Glutamatergic neuron (in vitro differentiated cells): ENCODE data around the gene PALD1. TPM values are rescaled to one million over a fixed set of nuclear protein-coding genes. Genes with fewer than 3 reads are reported as not detected.

Experiments used
- DNase-seq: peaks from one replicate; pipeline ENCODE4 v3.0.0; 2022
- H3K27ac Mint-ChIP-seq: one replicate; pipeline ENCODE4 v1.8.0; 2020; ENCODE audit warnings: mild to moderate bottlenecking, mixed read lengths, inconsistent platforms; ENCODE audit not compliant: unreplicated experiment
- H3K27me3 Mint-ChIP-seq: one replicate; pipeline ENCODE4 v1.8.0; 2020; ENCODE audit warnings: mild to moderate bottlenecking, moderate library complexity, mixed read lengths, inconsistent platforms; ENCODE audit not compliant: unreplicated experiment
- H3K36me3 Mint-ChIP-seq: one replicate; pipeline ENCODE4 v1.8.0; 2020; ENCODE audit warnings: mild to moderate bottlenecking, mixed read lengths, inconsistent platforms; ENCODE audit not compliant: unreplicated experiment
- H3K4me1 Mint-ChIP-seq: one replicate; pipeline ENCODE4 v1.8.0; 2020; ENCODE audit warnings: mild to moderate bottlenecking, low read depth, mixed read lengths, inconsistent platforms; ENCODE audit not compliant: unreplicated experiment
- H3K4me3 Mint-ChIP-seq: one replicate; pipeline ENCODE4 v1.8.0; 2020; ENCODE audit warnings: mild to moderate bottlenecking, mixed read lengths, inconsistent platforms; ENCODE audit not compliant: unreplicated experiment
- H3K9me3 Mint-ChIP-seq: one replicate; pipeline ENCODE4 v1.8.0; 2020; ENCODE audit warnings: mild to moderate bottlenecking, moderate library complexity, mixed read lengths, inconsistent platforms; ENCODE audit not compliant: unreplicated experiment
- total RNA-seq: library from RNA; stranded (reverse); fragmentation: NEBNext Ultra II Directional; extraction: Animal tissue kit (Norgen Biotek cat#: 25700); gene quantifications from one replicate; pipeline ENCODE4 v1.2.1, GENCODE V29; 2021; ENCODE audit not compliant: unreplicated experiment
- TF ChIP-seq, protein P1 (sequence below): fragments of 200-600 bp; sonication (generic); IDR thresholded peaks from one replicate; pipeline ENCODE4 v1.5.0; 2021; ENCODE audit not compliant: partially characterized antibody, unreplicated experiment

PALD1 gene
- total RNA-seq, 1 donor from 2014 or later, result 15.5 TPM

DNA sequence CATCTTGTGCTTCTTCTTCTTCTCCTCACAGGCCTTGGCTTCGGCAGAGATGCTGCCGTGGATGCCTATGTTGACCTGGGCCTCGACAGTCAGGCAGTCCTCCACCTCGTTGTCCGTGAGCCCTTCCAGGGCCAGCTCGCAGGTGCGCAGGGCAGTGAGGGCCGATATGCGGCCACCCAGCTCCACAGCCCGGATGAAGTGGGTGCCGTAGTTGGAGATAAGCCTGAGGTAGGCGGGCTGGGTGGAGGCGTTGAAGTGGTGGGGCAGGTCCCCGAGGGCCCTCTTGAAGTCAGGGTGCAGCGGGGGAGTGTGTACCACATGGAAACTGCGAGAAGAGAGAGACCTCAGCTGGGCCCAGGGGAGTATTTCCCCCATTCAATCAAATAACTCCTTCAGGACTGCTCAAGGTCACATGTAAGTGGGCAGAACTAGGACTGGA, 120.3 kb downstream of the PALD1 start:
- peaks cover 1% of the 10 kb centered on the region for H3K9me3 Mint-ChIP-seq
- TF ChIP-seq, protein P1, sequence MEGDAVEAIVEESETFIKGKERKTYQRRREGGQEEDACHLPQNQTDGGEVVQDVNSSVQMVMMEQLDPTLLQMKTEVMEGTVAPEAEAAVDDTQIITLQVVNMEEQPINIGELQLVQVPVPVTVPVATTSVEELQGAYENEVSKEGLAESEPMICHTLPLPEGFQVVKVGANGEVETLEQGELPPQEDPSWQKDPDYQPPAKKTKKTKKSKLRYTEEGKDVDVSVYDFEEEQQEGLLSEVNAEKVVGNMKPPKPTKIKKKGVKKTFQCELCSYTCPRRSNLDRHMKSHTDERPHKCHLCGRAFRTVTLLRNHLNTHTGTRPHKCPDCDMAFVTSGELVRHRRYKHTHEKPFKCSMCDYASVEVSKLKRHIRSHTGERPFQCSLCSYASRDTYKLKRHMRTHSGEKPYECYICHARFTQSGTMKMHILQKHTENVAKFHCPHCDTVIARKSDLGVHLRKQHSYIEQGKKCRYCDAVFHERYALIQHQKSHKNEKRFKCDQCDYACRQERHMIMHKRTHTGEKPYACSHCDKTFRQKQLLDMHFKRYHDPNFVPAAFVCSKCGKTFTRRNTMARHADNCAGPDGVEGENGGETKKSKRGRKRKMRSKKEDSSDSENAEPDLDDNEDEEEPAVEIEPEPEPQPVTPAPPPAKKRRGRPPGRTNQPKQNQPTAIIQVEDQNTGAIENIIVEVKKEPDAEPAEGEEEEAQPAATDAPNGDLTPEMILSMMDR, result no peak
- H3K27me3 Mint-ChIP-seq, result no peaks in the 10 kb centered on the region
- H3K27ac Mint-ChIP-seq, result no peak overlapping the region
- no peaks in the 10 kb centered on the region for H3K36me3 Mint-ChIP-seq
- H3K4me1 Mint-ChIP-seq, result peaks cover 10% of the 10 kb centered on the region
- no peak overlapping the region for H3K4me3 Mint-ChIP-seq
- no peak for DNase-seq

DNA sequence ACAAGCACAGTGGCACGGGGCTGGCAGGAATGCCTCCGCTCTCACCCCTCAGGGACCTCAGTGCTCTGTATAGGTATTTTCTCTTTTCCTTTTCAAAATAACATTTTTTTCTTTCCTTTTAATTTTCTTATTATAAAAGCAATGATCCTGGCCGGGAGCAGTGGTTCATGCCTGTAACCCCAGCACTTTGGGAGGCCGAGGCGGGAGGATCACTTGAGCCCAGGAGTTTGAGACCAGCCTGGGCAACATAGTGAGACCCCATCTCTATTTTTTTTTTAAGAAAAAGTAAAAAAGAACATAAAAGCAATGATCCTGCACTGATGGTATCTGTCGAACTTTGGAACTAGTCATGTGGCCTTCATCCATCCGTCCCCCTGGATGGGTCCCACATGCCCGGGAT, 120.8 kb downstream of the PALD1 start:
- H3K4me1 Mint-ChIP-seq, result peaks cover 12% of the 10 kb centered on the region
- H3K27me3 Mint-ChIP-seq, result no peaks in the 10 kb centered on the region
- no peak overlapping the region for H3K27ac Mint-ChIP-seq
- no peak for DNase-seq
- H3K36me3 Mint-ChIP-seq, result no peaks in the 10 kb centered on the region
- TF ChIP-seq, protein P1, result no peak
- no peak overlapping the region for H3K4me3 Mint-ChIP-seq
- peaks cover 4% of the 10 kb centered on the region for H3K9me3 Mint-ChIP-seq

DNA sequence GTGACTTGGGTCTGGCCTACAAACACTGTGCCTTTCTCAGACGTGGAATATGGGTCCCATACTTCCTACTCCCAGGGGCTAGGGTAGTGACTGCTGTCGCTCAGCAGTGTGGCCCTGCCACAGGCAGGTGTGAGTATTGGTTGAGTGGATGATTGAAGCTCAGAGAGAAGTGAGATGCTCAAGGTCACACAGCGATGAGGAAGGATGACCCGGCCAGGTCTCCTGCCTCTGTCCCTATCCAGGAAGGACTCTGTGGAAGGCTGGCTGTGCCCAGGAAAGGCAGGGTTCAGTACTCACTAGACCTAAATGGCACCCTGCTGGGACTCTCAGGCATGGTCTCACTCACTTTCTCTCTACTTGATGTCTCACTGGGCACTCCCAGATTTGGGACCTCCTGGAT, 121.2 kb downstream of the PALD1 start:
- H3K27me3 Mint-ChIP-seq, result no peaks in the 10 kb centered on the region
- H3K36me3 Mint-ChIP-seq, result no peaks in the 10 kb centered on the region
- H3K4me1 Mint-ChIP-seq, result peaks cover 13% of the 10 kb centered on the region
- TF ChIP-seq, protein P1, result no peak
- H3K9me3 Mint-ChIP-seq, result peaks cover 4% of the 10 kb centered on the region
- H3K27ac Mint-ChIP-seq, result no peak overlapping the region
- no peak for DNase-seq
- no peak overlapping the region for H3K4me3 Mint-ChIP-seq

DNA sequence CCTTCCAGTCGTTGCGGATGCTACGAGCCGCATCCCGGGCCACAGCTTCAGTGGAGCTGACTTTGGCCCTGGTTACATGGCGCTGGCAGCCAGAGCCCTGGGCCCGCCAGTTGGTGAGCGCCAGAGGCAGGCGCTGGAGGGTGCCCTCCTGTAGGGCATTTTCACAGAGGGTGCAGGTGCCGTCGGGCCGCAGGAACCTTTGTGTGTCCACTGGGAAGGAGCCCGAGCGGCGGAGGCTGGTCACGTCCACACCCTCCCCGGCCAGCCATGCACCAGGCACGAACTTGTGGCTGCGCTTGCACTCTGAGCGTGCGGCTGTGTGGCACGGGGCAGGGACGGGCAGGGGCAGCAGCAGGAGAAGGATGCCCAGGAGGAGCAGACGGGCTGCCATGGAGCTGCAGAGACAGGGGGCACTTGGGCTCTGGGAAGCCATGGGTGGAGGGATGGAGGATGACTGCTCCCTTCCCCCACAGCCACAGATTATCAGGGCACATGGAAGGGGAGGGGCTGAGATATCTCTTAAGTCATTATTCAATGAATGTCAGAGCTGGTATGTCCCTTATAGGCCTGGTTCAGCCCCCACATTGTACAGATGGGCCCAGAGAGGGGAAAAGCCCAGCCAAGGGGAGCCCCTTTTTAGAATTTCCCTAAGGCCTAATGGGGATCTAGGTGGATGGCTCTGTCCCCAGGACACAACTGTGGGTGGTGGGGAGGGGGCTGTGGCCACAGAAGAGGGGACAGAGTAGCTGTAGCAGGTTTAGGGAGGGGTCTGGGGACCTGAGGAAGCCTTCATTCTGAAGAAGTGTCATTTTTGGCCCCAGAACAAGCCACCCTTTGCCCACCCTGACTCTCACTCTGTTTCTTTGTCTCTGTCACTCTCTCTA, 122.2 kb downstream of the PALD1 start:
- H3K27ac Mint-ChIP-seq, result no peak overlapping the region
- H3K27me3 Mint-ChIP-seq, result no peaks in the 10 kb centered on the region
- peaks cover 4% of the 10 kb centered on the region for H3K9me3 Mint-ChIP-seq
- TF ChIP-seq, protein P1, result no peak
- no peak overlapping the region for H3K4me3 Mint-ChIP-seq
- H3K36me3 Mint-ChIP-seq, result no peaks in the 10 kb centered on the region
- no peak for DNase-seq
- H3K4me1 Mint-ChIP-seq, result peaks cover 16% of the 10 kb centered on the region

DNA sequence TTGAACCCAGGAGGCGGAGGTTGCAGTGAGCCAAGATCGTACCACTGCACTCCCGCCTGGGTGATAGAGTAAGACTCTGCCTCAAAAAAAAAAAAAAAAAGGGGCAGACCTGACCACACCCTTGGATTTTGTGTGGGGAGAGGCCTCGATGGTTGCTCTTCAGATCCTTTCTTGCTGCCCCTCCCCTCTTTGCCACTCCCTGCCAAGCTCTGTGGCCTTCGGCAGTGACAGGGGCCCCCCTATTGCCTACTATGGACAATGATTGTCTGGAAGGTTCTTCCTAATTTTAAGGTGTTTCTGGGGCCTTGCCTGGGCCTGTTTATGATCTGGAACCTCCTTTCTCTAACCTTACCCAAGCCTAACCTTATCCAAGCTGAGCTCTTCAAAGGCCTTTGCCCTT, 123.2 kb downstream of the PALD1 start:
- TF ChIP-seq, protein P1, result no peak
- no peak overlapping the region for H3K27ac Mint-ChIP-seq
- no peak overlapping the region for H3K4me3 Mint-ChIP-seq
- no peaks in the 10 kb centered on the region for H3K36me3 Mint-ChIP-seq
- peaks cover 16% of the 10 kb centered on the region for H3K4me1 Mint-ChIP-seq
- peaks cover 4% of the 10 kb centered on the region for H3K9me3 Mint-ChIP-seq
- no peak for DNase-seq
- no peaks in the 10 kb centered on the region for H3K27me3 Mint-ChIP-seq
